Measurements from ENCODE around the gene RNASE1.
"Not testable (repeated sequence)": the region's sequence is repeated elsewhere in the genome, so short reads cannot be mapped to it uniquely, and the experiment has no call there.

DNA sequence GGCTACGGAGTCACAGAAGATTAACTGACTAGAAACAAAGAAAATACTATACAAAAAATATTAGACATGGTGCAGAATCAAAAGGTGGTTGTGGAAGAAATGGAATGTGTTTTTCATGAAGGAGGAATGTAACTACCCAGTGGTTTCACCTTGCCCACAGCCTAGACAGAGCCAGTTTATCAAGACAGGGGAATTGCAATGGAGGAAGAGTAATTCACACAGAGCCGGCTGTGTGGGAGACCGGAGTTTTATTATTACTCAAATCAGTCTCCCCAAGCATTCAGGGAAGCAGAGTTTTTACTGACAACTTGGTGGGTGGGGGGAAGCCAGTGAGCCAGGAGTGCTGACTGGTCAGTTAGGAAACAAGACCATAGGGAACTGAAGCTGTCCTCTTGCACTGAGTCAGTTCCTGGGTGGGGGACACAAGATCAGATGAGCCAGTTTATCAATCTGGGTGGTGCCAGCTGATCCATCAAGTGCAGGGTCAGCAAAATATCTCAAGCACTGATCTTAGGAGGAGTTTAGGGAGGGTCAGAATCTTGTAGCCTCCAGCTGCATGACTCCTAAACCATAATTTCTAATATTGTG lies 19.0 kb upstream of the RNASE1 start:
- TF ChIP-seq, protein P1, sequence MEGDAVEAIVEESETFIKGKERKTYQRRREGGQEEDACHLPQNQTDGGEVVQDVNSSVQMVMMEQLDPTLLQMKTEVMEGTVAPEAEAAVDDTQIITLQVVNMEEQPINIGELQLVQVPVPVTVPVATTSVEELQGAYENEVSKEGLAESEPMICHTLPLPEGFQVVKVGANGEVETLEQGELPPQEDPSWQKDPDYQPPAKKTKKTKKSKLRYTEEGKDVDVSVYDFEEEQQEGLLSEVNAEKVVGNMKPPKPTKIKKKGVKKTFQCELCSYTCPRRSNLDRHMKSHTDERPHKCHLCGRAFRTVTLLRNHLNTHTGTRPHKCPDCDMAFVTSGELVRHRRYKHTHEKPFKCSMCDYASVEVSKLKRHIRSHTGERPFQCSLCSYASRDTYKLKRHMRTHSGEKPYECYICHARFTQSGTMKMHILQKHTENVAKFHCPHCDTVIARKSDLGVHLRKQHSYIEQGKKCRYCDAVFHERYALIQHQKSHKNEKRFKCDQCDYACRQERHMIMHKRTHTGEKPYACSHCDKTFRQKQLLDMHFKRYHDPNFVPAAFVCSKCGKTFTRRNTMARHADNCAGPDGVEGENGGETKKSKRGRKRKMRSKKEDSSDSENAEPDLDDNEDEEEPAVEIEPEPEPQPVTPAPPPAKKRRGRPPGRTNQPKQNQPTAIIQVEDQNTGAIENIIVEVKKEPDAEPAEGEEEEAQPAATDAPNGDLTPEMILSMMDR (IDR thresholded peaks at IDR 0.05): not testable (repeated sequence)
- not testable (repeated sequence) for TF ChIP-seq POLR2A (IDR thresholded peaks at IDR 0.05)
